Measurements from ENCODE around the gene GRIK3.

- no peak for TF ChIP-seq CTCF (conservative IDR thresholded peaks at IDR 0.05; ENCODE audit: low read length)
- no peak for TF ChIP-seq EZH2phosphoT487 (IDR thresholded peaks at IDR 0.05; ENCODE audit: borderline replicate concordance, low read depth, low read length)
These were observed 273.2 kb downstream of the GRIK3 start for GRCh38 chr1:36761113-36761512.

Measured in OCI-LY7 (cell line).